Esophagus muscularis mucosa (tissue), 4 donors: Measurements from ENCODE around the gene CCDC12.

ENCODE experiments used
- CTCF ChIP-seq, 3 experiments: fragments of 200-600 bp in 2 of 3; fragments of 450-650 bp in 1 of 3; sonication (generic) in 2 of 3; IDR thresholded peaks; one replicate each; pipeline ENCODE4 v1.5.1; 2017 to 2019; ENCODE audit warnings: antibody characterized with exemption in 3 of 3, mild to moderate bottlenecking in 2 of 3, moderate library complexity in 1 of 3
- EP300 ChIP-seq: sonication (generic); formaldehyde crosslinking; IDR thresholded peaks from one replicate; pipeline ENCODE4 v1.6.1; 2017; ENCODE audit warnings: antibody characterized with exemption
- POLR2A ChIP-seq: fragments of 450-650 bp; IDR thresholded peaks from one replicate; pipeline ENCODE4 v1.6.1; 2017; ENCODE audit warnings: antibody characterized with exemption, moderate library complexity, mild to moderate bottlenecking, low read depth
- POLR2AphosphoS5 ChIP-seq, 2 donors: sonication (generic); formaldehyde crosslinking; IDR thresholded peaks; one replicate each; pipeline ENCODE4 v1.6.1; 2017; ENCODE audit warnings: antibody characterized with exemption in 2 of 2

GRCh38 chr3:46972396-46972795 is 4.1 kb downstream of the CCDC12 start:
- TF ChIP-seq POLR2AphosphoS5 (IDR thresholded peaks at IDR 0.05) (no peak), POLR2A (no peak), CTCF (IDR thresholded peaks at IDR 0.05) (no peak), EP300 (no peak)
